CD4-positive, CD25-positive, alpha-beta regulatory T cell (primary cell): Measurements from ENCODE around the gene CEACAM21. TPM values are rescaled to one million over a fixed set of nuclear protein-coding genes. Genes with fewer than 3 reads are reported as not detected.
A peak's percentile ranks its signal among the peaks of the same experiment; 100 is the strongest.

Source experiments
- ATAC-seq, 2 donors: fragments of 150-1000 bp; cut with Tn5 transposase; one replicate each; pipeline ENCODE4 v1.10.0; 2021; ENCODE audit warnings: low read depth in 2 of 2, moderate number of reproducible peaks in 2 of 2, moderate library complexity in 1 of 2
- DNase-seq, 3 donors: peaks; one replicate each; pipeline versions ENCODE4 v3.0.0 to v3.0.0-alpha.2; 2012 to 2022; ENCODE audit warnings: mixed read lengths in 1 of 3
- H3K27ac ChIP-seq: one replicate; pipeline ENCODE4 v1.7.0; 2013; ENCODE audit warnings: mild to moderate bottlenecking, low read length; ENCODE audit not compliant: insufficient read depth, poor library complexity, severe bottlenecking
- H3K27me3 ChIP-seq: one replicate; pipeline ENCODE4 v1.7.0; 2013; ENCODE audit warnings: low read length; ENCODE audit not compliant: control insufficient read depth, insufficient read depth
- H3K36me3 ChIP-seq: one replicate; pipeline ENCODE4 v1.7.0; 2013; ENCODE audit warnings: mild to moderate bottlenecking, low read length, moderate library complexity; ENCODE audit not compliant: control insufficient read depth, insufficient read depth
- H3K4me1 ChIP-seq: 2 replicates; pipeline ENCODE4 v1.7.0; 2013; ENCODE audit warnings: mild to moderate bottlenecking, low read length; ENCODE audit not compliant: insufficient read depth, control insufficient read depth, poor library complexity, severe bottlenecking
- H3K4me3 ChIP-seq: one replicate; pipeline ENCODE4 v1.7.0; 2013; ENCODE audit warnings: low read depth, mild to moderate bottlenecking, low read length, moderate library complexity
- H3K9me3 ChIP-seq, 2 experiments: 1 replicate in 1 of 2; 2 replicates in 1 of 2; pipeline ENCODE4 v1.7.0; 2013; ENCODE audit warnings: low read length in 2 of 2, mild to moderate bottlenecking in 1 of 2, moderate library complexity in 1 of 2; ENCODE audit not compliant: control insufficient read depth in 2 of 2
- H3K27ac Mint-ChIP-seq, 3 donors: one replicate each; pipeline ENCODE4 v1.8.0; 2020 to 2022; ENCODE audit warnings: mild to moderate bottlenecking in 3 of 3, mixed read lengths in 3 of 3, moderate library complexity in 2 of 3
- H3K27me3 Mint-ChIP-seq: one replicate; pipeline ENCODE4 v1.8.0; 2022; ENCODE audit warnings: mild to moderate bottlenecking, mixed read lengths
- H3K36me3 Mint-ChIP-seq: one replicate; pipeline ENCODE4 v1.8.0; 2020; ENCODE audit warnings: mixed read lengths
- H3K4me1 Mint-ChIP-seq, 4 donors: one replicate each; pipeline ENCODE4 v1.8.0; 2020 to 2022; ENCODE audit warnings: mixed read lengths in 4 of 4, mild to moderate bottlenecking in 1 of 4
- H3K4me3 Mint-ChIP-seq, 4 donors: one replicate each; pipeline ENCODE4 v1.8.0; 2020 to 2022; ENCODE audit warnings: mild to moderate bottlenecking in 4 of 4, mixed read lengths in 4 of 4, moderate library complexity in 3 of 4
- H3K9me3 Mint-ChIP-seq, 7 donors: one replicate each; pipeline ENCODE4 v1.8.0; 2020 to 2022; ENCODE audit warnings: mixed read lengths in 7 of 7, mild to moderate bottlenecking in 3 of 7, moderate library complexity in 2 of 7
- polyA plus RNA-seq, 4 donors: library from polyadenylated mRNA; unstranded; fragments of 300-500 nt; fragmentation: Illumina TruSeq; gene quantifications; one replicate each; pipeline ENCODE4 v1.2.3, GENCODE V29; 2021
- total RNA-seq: library from RNA; stranded (reverse); gene quantifications from one replicate; pipeline ENCODE4 v1.2.3, GENCODE V29; 2022

The CEACAM21 gene
- total and polyA plus RNA-seq, 5 donors from 2014 or later: 39.1 to 58.6 (median 45.7) TPM

DNA sequence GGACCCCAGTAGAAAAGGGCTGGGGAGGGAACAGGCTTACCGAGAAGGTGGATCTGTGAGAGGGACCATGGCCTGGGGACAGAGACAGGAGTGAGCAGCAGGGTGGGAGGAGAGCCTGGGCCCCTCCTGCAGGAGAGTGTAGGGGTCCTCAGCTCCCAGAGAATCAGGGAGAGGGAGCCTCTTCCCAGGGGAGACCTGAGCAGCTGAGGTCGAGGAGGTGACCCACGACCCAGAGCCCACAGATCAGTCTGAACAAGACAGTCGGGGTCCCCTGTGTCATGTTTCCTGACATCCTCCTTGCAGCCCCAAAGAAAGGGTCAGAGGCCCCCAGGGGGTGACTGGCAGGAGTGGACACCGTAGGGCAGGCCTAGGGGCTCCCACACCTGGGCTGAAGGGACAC lies 44.2 kb downstream of the CEACAM21 start:
- no peak overlapping the region for H3K27ac ChIP-seq
- Mint-ChIP-seq H3K27me3 (no peaks in the 10 kb centered on the region), H3K4me3 (peak overlapping the region in 2 of 4 donors; percentile 3 to 64)

GRCh38 chr19:41621226-41621625 lies 45.3 kb downstream of the CEACAM21 start:
- no peaks in the 10 kb centered on the region for H3K9me3 Mint-ChIP-seq
- H3K4me3 ChIP-seq: no peak overlapping the region
- peaks cover 21% of the 10 kb centered on the region for H3K36me3 Mint-ChIP-seq
- H3K27me3 Mint-ChIP-seq: no peaks in the 10 kb centered on the region
- peaks cover 42% of the 10 kb centered on the region for H3K4me1 ChIP-seq
- H3K36me3 ChIP-seq: no peaks in the 10 kb centered on the region
- peak overlapping the region in 2 of 3 donors; percentile 71 to 96 for H3K27ac Mint-ChIP-seq
- ATAC-seq: no peak
- H3K27me3 ChIP-seq: no peaks in the 10 kb centered on the region
- no peak for DNase-seq
- no peak overlapping the region for H3K27ac ChIP-seq
- H3K9me3 ChIP-seq: no peaks in the 10 kb centered on the region
- peaks cover 0 to 74% (median 26%) of the 10 kb centered on the region in 4 donors for H3K4me1 Mint-ChIP-seq
- H3K4me3 Mint-ChIP-seq: no peak overlapping the region

More for the DNA sequence above, 44.2 kb downstream of the CEACAM21 start:
- no peaks in the 10 kb centered on the region for H3K36me3 ChIP-seq
- no peak overlapping the region for H3K4me3 ChIP-seq
- no peaks in the 10 kb centered on the region for H3K27me3 ChIP-seq
- peaks cover 32% of the 10 kb centered on the region for H3K4me1 ChIP-seq
- Mint-ChIP-seq H3K27ac (peak overlapping the region in 2 of 3 donors; percentile 47 to 67), H3K9me3 (no peaks in the 10 kb centered on the region), H3K36me3 (peaks cover 18% of the 10 kb centered on the region), H3K4me1 (peaks cover 0 to 69% (median 25%) of the 10 kb centered on the region in 4 donors)
- no peaks in the 10 kb centered on the region for H3K9me3 ChIP-seq
- no peak for ATAC-seq
- no peak for DNase-seq

DNA sequence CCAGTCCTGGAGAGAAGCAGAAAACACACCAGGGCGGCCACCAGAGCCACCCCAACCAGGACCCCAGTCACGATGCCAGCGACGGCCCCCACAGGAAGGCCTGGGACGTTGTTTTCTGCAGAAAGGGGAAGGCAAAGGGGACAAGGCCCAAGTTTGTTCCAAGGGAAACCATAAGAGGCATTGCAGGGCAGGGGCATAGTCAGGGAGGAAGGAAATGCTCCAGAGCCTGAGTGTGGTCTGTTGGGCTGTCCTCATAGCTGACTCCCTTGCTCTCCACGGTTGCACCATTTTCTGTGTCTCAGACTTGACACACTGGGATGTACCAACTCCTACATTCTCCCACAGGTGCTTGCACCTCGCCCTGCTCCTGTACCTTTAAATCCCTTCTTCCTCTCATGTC lies 45.7 kb downstream of the CEACAM21 start:
- Mint-ChIP-seq H3K27ac (peak overlapping the region; percentile 14 to 96 (median 71)), H3K9me3 (peaks cover 0 to 1% (median 0%) of the 10 kb centered on the region in 7 donors), H3K4me1 (peaks cover 0 to 79% (median 29%) of the 10 kb centered on the region in 4 donors), H3K27me3 (no peaks in the 10 kb centered on the region), H3K36me3 (peaks cover 22% of the 10 kb centered on the region), H3K4me3 (peak overlapping the region in 3 of 4 donors; percentile 22 to 57 (median 33))
- DNase-seq (no peak), ATAC-seq (no peak)
- no peak overlapping the region for H3K4me3 ChIP-seq
- no peaks in the 10 kb centered on the region for H3K27me3 ChIP-seq
- no peak overlapping the region for H3K27ac ChIP-seq
- H3K9me3 ChIP-seq: no peaks in the 10 kb centered on the region
- peaks cover 45% of the 10 kb centered on the region for H3K4me1 ChIP-seq
- no peaks in the 10 kb centered on the region for H3K36me3 ChIP-seq

DNA sequence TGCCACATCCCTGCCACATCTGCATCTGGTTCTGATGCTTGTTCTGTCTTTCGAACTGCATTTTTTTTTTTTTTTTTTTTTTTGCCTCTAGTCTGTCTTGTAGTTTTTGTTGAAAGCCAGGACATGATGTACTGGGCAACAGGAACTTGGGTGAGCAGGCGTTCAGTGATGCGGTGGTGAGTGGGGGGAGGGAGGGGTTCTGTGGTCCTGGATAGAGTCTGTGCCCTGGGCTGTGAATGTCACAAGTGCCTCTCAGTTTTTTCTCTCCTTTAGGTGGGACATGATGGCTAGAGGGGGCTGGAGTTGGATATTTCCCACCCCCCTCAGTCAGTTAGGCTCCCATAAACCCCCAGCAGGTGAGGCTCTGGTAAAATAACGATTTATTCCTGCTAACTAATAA lies 47.4 kb downstream of the CEACAM21 start:
- H3K27me3 ChIP-seq: no peaks in the 10 kb centered on the region
- Mint-ChIP-seq H3K9me3 (peaks cover 0 to 1% (median 0%) of the 10 kb centered on the region in 7 donors), H3K36me3 (peaks cover 13% of the 10 kb centered on the region), H3K27ac (peak overlapping the region in 2 of 3 donors; percentile 95 to 96), H3K4me1 (peaks cover 0 to 81% (median 33%) of the 10 kb centered on the region in 4 donors), H3K27me3 (peaks cover 4% of the 10 kb centered on the region), H3K4me3 (peak overlapping the region; percentile 79 to 85 (median 82))
- peak overlapping the region; percentile 70 for H3K4me3 ChIP-seq
- peak overlapping the region; percentile 37 for H3K27ac ChIP-seq
- ATAC-seq (peak in 1 of 2 donors; percentile 35), DNase-seq (peak in 1 of 3 donors; percentile 66)
- H3K9me3 ChIP-seq: no peaks in the 10 kb centered on the region
- H3K4me1 ChIP-seq: peaks cover 61% of the 10 kb centered on the region
- H3K36me3 ChIP-seq: no peaks in the 10 kb centered on the region

GRCh38 chr19:41624515-41624914 lies 48.5 kb downstream of the CEACAM21 start:
- peak overlapping the region in 2 of 3 donors; percentile 95 to 96 for H3K27ac Mint-ChIP-seq
- peak overlapping the region; percentile 70 for H3K4me3 ChIP-seq
- H3K4me3 Mint-ChIP-seq: peak overlapping the region; percentile 79 to 85 (median 84)
- peaks cover 0 to 1% (median 0%) of the 10 kb centered on the region in 7 donors for H3K9me3 Mint-ChIP-seq
- peak overlapping the region; percentile 37 for H3K27ac ChIP-seq
- H3K36me3 Mint-ChIP-seq: peaks cover 13% of the 10 kb centered on the region
- H3K4me1 ChIP-seq: peaks cover 61% of the 10 kb centered on the region
- DNase-seq (no peak), ATAC-seq (no peak)
- no peaks in the 10 kb centered on the region for H3K27me3 ChIP-seq
- no peaks in the 10 kb centered on the region for H3K36me3 ChIP-seq
- no peaks in the 10 kb centered on the region for H3K9me3 ChIP-seq
- peaks cover 0 to 86% (median 39%) of the 10 kb centered on the region in 4 donors for H3K4me1 Mint-ChIP-seq
- H3K27me3 Mint-ChIP-seq: peaks cover 4% of the 10 kb centered on the region

DNA sequence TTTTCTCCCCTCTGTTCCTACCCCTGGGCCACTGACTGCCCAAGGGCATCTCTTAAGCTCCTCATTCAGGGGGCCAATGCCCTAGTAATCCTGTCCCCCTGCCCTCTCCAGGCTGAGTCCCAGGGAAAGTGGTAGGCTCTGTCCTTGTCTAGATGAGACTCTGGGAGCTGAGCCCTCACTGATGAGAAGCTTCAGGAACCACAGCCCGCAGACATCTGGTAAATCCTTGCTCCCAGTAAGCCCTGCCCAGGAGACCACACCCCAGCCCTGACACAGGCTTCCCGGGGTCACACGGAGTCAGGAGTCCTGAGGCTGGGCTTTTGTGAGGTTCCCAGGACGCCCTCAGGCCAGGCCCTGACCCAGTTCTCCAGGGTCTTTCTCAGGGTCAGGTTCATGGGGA lies 49.0 kb downstream of the CEACAM21 start:
- Mint-ChIP-seq H3K27me3 (peaks cover 5% of the 10 kb centered on the region), H3K27ac (peak overlapping the region; percentile 56 to 98 (median 96)), H3K4me1 (peaks cover 0 to 83% (median 40%) of the 10 kb centered on the region in 4 donors), H3K9me3 (peaks cover 0 to 3% (median 1%) of the 10 kb centered on the region in 7 donors), H3K4me3 (peak overlapping the region; percentile 79 to 90 (median 84)), H3K36me3 (peaks cover 13% of the 10 kb centered on the region)
- H3K9me3 ChIP-seq: peaks cover under 1% of the 10 kb centered on the region in 2 experiments
- DNase-seq (no peak), ATAC-seq (no peak)
- peak overlapping the region; percentile 70 for H3K4me3 ChIP-seq
- H3K27ac ChIP-seq: peak overlapping the region; percentile 0
- no peaks in the 10 kb centered on the region for H3K27me3 ChIP-seq
- H3K36me3 ChIP-seq: no peaks in the 10 kb centered on the region
- H3K4me1 ChIP-seq: peaks cover 61% of the 10 kb centered on the region

GRCh38 chr19:41626278-41626677 lies 50.3 kb downstream of the CEACAM21 start:
- H3K9me3 ChIP-seq: peaks cover 14% of the 10 kb centered on the region in 2 experiments
- peaks cover 5% of the 10 kb centered on the region for H3K27me3 ChIP-seq
- H3K4me3 ChIP-seq: peak overlapping the region; percentile 65
- Mint-ChIP-seq H3K4me1 (peaks cover 0 to 77% (median 42%) of the 10 kb centered on the region in 4 donors), H3K9me3 (peaks cover 0 to 12% (median 2%) of the 10 kb centered on the region in 7 donors), H3K4me3 (peak overlapping the region; percentile 85 to 93 (median 90)), H3K36me3 (peaks cover 17% of the 10 kb centered on the region), H3K27ac (peak overlapping the region; percentile 96 to 98 (median 97)), H3K27me3 (peaks cover 9% of the 10 kb centered on the region)
- peak; percentile 52 to 54 for ATAC-seq
- H3K27ac ChIP-seq: peak overlapping the region; percentile 60
- peaks cover 61% of the 10 kb centered on the region for H3K4me1 ChIP-seq
- peak in 2 of 3 donors; percentile 28 to 33 for DNase-seq
- no peaks in the 10 kb centered on the region for H3K36me3 ChIP-seq

DNA sequence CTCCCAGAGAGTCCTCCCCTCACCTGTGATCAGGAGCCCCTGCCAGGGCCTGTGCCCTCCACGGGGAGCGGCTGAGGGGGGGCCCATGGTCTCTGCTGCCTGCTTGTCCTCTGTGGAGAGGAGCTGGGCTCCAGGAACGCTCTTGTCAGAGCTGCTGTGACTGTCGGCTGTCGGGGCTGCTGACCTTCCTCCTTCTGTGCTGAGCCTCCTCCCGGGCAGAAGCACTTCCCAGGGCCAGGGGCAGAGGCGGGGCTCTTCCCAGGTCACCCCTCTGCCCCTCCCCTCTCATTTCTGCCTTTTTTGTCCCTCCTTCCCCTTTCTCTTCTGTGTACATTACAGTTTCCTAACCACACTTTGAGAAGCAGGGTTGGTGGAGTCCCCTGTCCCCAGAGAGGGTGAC lies 50.9 kb downstream of the CEACAM21 start, which contains the start of gene CEACAM4:
CEACAM4 (minus strand) TSS at position 198 of the 400 bp plus-strand sequence; CDS start at position 87, 111 bp downstream.
- Histone ChIP-seq H3K27me3 (peaks cover 5% of the 10 kb centered on the region), H3K4me3 (peak within 1 kb of the TSS; percentile 65), H3K27ac (peak within 1 kb of the TSS; percentile 60), H3K9me3 (peaks cover 17% of the 10 kb centered on the region in 2 experiments), H3K4me1 (peaks cover 58% of the 10 kb centered on the region), H3K36me3 (no peaks in the 10 kb centered on the region)
- Mint-ChIP-seq H3K4me1 (peaks cover 0 to 71% (median 42%) of the 10 kb centered on the region in 4 donors), H3K27me3 (peaks cover 9% of the 10 kb centered on the region), H3K27ac (peak within 1 kb of the TSS; percentile 96 to 98 (median 97)), H3K4me3 (peak within 1 kb of the TSS; percentile 85 to 93 (median 90)), H3K9me3 (peaks cover 0 to 13% (median 5%) of the 10 kb centered on the region in 7 donors), H3K36me3 (peaks cover 17% of the 10 kb centered on the region)
- ATAC-seq (peak in 1 of 2 donors; percentile 24), DNase-seq (no peak)
